HG03103 (cell line): Measurements from ENCODE around the gene NUP88.

Experiments
- ATAC-seq: cut with Tn5 transposase; IDR thresholded peaks from one replicate; pipeline ENCODE4 v1.9.1; 2021; ENCODE audit warnings: low read depth; ENCODE audit not compliant: unreplicated experiment

NUP88 gene

GRCh38 chr17:5361426-5361825, 58.0 kb downstream of the NUP88 start:
- no peak for ATAC-seq

- ATAC-seq: no peak
Measured at GRCh38 chr17:5355421-5356129, 63.9 kb downstream of the NUP88 start.

- ATAC-seq: no peak
Measured at GRCh38 chr17:5354886-5355415, 64.5 kb downstream of the NUP88 start.

- ATAC-seq: no peak
Measured at GRCh38 chr17:5354310-5354709, 65.2 kb downstream of the NUP88 start.

GRCh38 chr17:5352681-5353289, 66.7 kb downstream of the NUP88 start:
- ATAC-seq: no peak

GRCh38 chr17:5344914-5345313, 74.5 kb downstream of the NUP88 start:
- no peak for ATAC-seq
